K562 (cell line): ENCODE results near the gene ATF6B. TPM values are rescaled to one million over a fixed set of nuclear protein-coding genes. Genes with fewer than 3 reads are reported as not detected.

Source experiments
- CREB3L1 ChIP-seq: fragments of 450-650 bp; IDR thresholded peaks from 2 replicates; pipeline ENCODE4 v1.6.1; 2014; ENCODE audit warnings: low read depth, mild to moderate bottlenecking, moderate library complexity, borderline replicate concordance
- MAFF ChIP-seq: IDR thresholded peaks from 2 replicates; pipeline ENCODE4 v1.6.1; 2012; ENCODE audit warnings: low read length, improper control_type of control experiment
- NFE2L1 ChIP-seq: fragments of 450-650 bp; IDR thresholded peaks from 2 replicates; pipeline ENCODE4 v1.6.1; 2016; ENCODE audit warnings: missing genetic modification characterization, low read depth, mild to moderate bottlenecking, missing compliant biosample characterization, moderate library complexity, borderline replicate concordance
- SNAPC5 ChIP-seq: fragments of 250-450 bp; sonication (Bioruptor Pico); IDR thresholded peaks from 2 replicates; pipeline ENCODE4 v1.8.0; 2021; ENCODE audit warnings: moderate library complexity, mild to moderate bottlenecking, inconsistent platforms
- TRIM24 ChIP-seq, 2 experiments: fragments of 450-650 bp; IDR thresholded peaks; 2 replicates each; pipeline ENCODE4 v1.6.1; 2016
- ZC3H8 ChIP-seq: fragments of 450-650 bp; IDR thresholded peaks from 2 replicates; pipeline ENCODE4 v1.6.1; 2017
- ZNF318 ChIP-seq, 2 experiments: fragments of 450-650 bp; IDR thresholded peaks; 2 replicates each; pipeline ENCODE4 v1.6.1; 2016; ENCODE audit warnings: mild to moderate bottlenecking in 2 of 2, borderline replicate concordance in 1 of 2, low read depth in 1 of 2, moderate library complexity in 1 of 2
- ZNF407 ChIP-seq: fragments of 450-650 bp; IDR thresholded peaks from 2 replicates; pipeline ENCODE4 v1.6.1; 2016; ENCODE audit warnings: low read depth
- polyA plus RNA-seq, 8 experiments: library from polyadenylated mRNA; depleted of rRNA in 4 of 8; stranded (reverse) in 5 of 8; unstranded in 3 of 8; fragments of >200 nt; fragmentation: Nextera tagmentation in 2 of 8; fragmentation: Illumina TruSeq in 1 of 8; extraction: Ambion mirVana in 2 of 8; extraction: Trizol in 1 of 8; gene quantifications; 2 replicates each; pipeline versions ENCODE4 v1.2.1 to v1.2.3, GENCODE V29; 2011 to 2014; ENCODE audit warnings: inconsistent platforms in 1 of 8, missing spikeins in 1 of 8
- total RNA-seq, 7 experiments: library from RNA; depleted of rRNA in 6 of 7; stranded (reverse); fragments of >200 nt in 6 of 7; fragmentation: Illumina TruSeq in 2 of 7; extraction: Trizol in 2 of 7; gene quantifications; 2 replicates each; pipeline versions ENCODE4 v1.2.1 to v1.2.3, GENCODE V29; 2011 to 2021; ENCODE audit warnings: low replicate concordance in 1 of 7

ATF6B gene
- total and polyA plus RNA-seq, 9 of the 15 experiments (the other 6 are each of a cell fraction or from before 2014, with no cell fraction given): 20.7 to 131 (median 31.7) TPM

GRCh38 chr6:32131439-32131948 is 3.4 kb upstream of the ATF6B start (continued):
- TF ChIP-seq ZNF318 (IDR thresholded peaks at IDR 0.05; ENCODE audit: borderline replicate concordance in 1 of 2, low read depth in 1 of 2) (no peak), SNAPC5 (no peak), NFE2L1 (tag) (no peak), CREB3L1 (peak; percentile 32; the same call in 1 of the 2 replicates), TRIM24 (IDR thresholded peaks at IDR 0.05) (peak; percentile 96), ZNF407 (peak; percentile 50; the same call in 1 of the 2 replicates), MAFF (no peak), ZC3H8 (0 out of 2 replicates have a peak, but pooled peaks have one; percentile 59)
